HG02870 (cell line): ENCODE data around the gene PLEKHG3.
"Not testable (repeated sequence)": the region's sequence is repeated elsewhere in the genome, so short reads cannot be mapped to it uniquely, and the experiment has no call there.

Experiments
- ATAC-seq: cut with Tn5 transposase; IDR thresholded peaks from one replicate; pipeline ENCODE4 v1.9.1; 2021; ENCODE audit warnings: mild to moderate bottlenecking, moderate library complexity; ENCODE audit not compliant: unreplicated experiment

Gene PLEKHG3

DNA sequence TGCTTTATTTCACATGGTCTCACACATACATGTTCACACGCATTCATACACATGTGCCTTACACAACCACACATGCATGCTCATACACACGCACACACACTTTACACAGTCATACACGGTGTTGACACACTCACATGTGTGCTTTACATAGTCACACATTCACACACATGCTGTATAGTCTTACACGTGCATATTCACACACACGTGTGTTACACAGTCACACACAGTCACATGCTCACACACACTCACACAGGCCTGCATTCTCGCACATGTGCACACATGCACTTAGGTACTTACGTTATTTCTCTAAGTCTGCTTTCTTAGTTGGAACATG, 18.0 kb upstream of the PLEKHG3 start:
- ATAC-seq: no peak

DNA sequence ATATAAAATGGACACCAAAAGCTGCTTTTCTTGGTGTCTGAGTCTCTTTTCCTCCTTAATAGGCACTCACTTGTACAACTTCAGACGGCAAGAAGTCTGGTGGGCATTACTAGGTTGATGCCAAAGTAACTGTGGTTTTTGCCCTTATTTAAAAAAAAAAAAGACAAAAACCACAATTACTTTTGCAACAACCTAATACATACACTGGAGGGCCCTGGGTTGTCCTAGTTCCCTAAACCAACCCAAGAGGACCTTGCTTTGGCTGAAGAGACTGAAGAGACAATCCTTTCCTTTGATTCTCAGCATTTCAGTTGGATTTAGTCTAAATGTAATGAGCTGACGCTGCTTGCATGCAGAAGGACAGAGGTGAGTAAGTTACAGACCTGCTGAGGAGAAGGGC, 16.2 kb upstream of the PLEKHG3 start:
- ATAC-seq: no peak

DNA sequence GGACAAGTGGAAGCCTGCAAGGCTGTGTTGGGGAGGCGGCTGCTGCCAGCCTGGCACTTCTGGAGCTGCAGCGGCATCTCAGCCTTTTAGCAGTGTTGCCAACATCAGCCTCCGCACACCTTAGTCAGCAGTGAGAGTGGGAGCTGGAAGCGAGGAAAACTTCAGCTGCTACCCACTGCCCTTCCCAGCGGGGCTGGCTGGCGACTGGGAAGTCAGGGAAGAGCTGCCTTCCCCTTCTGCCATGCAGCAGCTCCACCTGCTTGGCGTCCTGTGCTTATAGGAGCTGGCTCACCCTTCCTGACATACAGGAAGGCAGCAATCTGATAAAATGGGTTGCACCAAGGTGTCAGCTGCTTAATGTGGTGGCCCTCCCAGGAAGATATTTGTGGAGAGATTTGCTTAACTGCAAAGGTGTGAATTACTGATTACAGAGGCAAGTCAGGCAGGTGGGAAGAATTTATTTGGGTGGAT, 15.4 kb upstream of the PLEKHG3 start:
- no peak for ATAC-seq

GRCh38 chr14:64689289-64689688, 14.9 kb upstream of the PLEKHG3 start:
- ATAC-seq: no peak

- not testable (repeated sequence) for ATAC-seq
Observed at GRCh38 chr14:64690607-64691006, 13.6 kb upstream of the PLEKHG3 start.

DNA sequence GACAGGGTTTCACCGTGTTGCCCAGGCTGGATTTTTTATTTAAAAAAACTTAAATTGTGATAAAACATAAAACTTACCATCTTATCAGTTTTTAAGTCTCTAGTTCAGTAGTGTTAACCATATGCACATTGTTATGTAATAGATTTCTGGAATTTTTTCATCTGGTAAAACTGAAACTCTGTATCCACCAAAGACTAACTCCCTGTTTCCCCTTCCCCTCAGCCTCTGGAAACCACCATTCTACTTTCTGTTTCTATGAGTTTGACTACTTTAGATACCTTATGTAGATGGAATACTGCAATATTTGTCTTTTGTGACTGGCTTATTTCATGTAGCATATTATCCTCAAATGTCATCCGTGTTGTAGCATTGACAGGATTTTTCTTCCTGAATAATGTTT, 12.8 kb upstream of the PLEKHG3 start:
- no peak for ATAC-seq

GRCh38 chr14:64692189-64692985, 11.8 kb upstream of the PLEKHG3 start:
- no peak for ATAC-seq

- ATAC-seq: no peak
Observed at GRCh38 chr14:64692986-64693809, 11.0 kb upstream of the PLEKHG3 start.

DNA sequence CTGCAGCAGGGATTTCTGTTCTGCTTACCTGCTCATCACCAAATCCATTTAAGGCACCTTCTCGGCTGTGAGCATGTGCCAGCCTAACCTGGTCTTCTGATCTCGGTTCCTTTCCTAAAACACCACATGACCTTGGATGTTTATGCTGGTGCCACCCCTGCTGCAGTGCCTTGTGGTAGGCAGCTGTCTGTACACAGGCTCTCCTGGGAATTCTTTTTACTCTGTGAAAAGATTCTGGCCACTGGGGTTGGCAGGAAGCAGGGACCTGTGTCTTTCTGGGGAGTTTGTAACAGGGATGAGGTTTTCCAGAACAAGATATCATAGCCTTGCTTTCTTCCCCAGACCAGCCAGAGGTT, 10.4 kb upstream of the PLEKHG3 start:
- no peak for ATAC-seq

GRCh38 chr14:64695071-64695470, 9.2 kb upstream of the PLEKHG3 start:
- no peak for ATAC-seq

DNA sequence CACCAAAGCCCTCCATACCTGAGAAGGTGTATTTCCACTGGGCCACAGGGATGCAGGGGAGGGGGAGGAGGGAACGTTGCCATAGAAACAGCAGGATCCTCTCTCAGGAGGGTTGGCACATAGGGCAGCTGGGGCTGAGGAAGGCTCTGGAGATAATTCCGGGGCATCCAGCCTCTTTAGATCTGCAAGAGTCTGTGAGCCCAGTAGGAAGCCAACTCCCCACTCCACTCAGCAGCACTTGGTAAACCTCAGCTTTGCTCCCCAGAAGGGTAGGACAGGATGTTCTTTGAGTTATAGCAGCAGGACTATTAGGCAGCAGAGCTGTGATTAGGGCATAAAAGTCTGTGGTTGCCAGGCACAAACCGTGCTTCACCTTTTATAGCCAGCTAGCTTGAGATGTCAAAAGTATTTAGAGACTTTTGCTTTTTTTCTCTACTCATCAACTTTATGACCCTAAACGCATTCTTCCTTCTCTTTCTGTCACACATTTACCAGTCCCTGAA, 7.8 kb upstream of the PLEKHG3 start:
- ATAC-seq: no peak

DNA sequence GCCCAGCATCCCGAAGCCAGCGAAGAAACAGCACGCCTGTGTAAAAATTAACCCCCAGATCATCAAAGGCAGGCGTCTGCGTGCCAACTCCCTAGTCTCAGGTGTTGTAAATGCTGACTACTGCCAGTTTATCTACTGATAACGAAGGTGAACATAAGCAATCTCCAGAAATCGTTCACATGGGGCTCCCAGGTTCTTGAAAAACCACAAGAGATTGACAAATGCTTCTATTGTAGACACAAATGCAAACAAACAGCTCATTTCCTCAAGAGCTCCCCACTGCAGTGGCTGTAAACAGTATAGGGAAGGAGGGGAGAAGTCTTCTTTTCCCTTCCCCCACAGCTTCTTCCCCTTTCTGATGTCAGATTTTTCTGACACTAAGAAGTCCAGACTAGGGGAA, 5.3 kb upstream of the PLEKHG3 start:
- no peak for ATAC-seq

GRCh38 chr14:64700290-64700689, 3.9 kb upstream of the PLEKHG3 start:
- no peak for ATAC-seq

GRCh38 chr14:64700894-64701293, 3.3 kb upstream of the PLEKHG3 start:
- ATAC-seq: no peak

DNA sequence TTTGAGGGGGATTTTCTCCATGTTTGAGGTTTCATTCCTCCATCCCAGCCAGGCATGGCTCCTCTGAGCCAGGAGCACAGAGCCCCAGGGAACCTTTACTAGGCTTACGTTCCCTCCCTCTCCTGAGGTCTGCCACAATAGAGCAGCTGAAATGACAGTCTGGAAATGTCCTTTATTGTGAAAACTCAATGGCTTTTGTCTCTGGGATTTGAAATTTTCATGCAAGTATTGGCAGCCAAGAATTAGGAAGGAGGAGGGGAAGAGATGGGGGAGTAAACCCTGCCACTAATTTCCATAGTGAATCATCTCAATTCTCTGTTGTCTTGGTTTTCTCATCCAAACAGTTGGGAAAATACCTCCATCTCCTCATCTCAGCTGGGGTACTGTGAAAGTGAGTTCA, 2.6 kb upstream of the PLEKHG3 start:
- no peak for ATAC-seq

- no peak for ATAC-seq
Observed at GRCh38 chr14:64702493-64703394, 1.5 kb upstream of the PLEKHG3 start.

- no peak for ATAC-seq
Observed at GRCh38 chr14:64703395-64704142, 655 bp upstream of the PLEKHG3 start.

GRCh38 chr14:64704743-64705380, 638 bp downstream of the PLEKHG3 start:
- ATAC-seq: no peak

DNA sequence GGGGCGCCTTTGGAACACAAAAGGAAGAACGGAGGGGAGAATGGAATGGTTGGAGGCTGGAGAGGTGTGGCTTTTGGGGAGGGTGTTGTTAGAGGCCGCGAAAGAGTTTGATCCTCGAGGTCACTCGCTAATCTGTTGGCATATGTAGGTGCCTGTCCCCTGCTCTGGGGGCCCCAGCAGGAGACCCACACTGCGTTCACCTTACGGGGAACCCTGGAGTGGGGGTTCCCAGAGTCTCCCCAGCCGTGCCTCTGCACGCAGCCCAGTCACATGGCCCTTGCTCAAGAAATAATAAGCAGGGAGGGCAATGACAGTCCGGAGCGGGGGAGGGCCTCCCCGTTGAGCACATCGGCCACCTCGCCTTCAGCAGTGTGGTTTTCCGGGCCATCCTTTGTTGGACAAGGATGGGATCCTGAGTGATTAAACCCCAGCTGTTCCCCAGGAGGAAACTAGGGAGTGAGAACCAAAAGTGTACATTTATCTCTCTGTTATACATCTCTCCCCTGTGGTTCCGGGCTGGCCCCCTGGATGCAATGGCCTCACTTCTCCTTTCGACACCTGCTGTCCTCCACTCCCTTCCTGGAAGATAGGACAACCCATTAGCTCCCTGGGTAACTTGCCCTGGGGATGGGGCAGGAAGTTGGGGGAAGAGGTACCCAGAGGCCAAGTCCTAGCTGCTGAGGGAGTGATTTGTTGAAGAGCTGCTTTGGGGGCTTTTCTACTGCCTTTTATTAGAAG, 1.3 kb downstream of the PLEKHG3 start:
- ATAC-seq: no peak
